Urinary bladder (tissue), 4 donors: ENCODE measurements around the gene HAUS1. TPM values are rescaled to one million over a fixed set of nuclear protein-coding genes. Genes with fewer than 3 reads are reported as not detected.
A peak's percentile ranks its signal among the peaks of the same experiment; 100 is the strongest.
"Not testable (repeated sequence)": the region's sequence is repeated elsewhere in the genome, so short reads cannot be mapped to it uniquely, and the experiment has no call there.

Experiments used
- DNase-seq: peaks from one replicate; pipeline ENCODE4 v3.0.0-alpha.2; 2015; ENCODE audit errors: extremely low spot score
- H3K27ac ChIP-seq: one replicate; pipeline ENCODE4 v1.5.1; 2013; ENCODE audit warnings: low read depth, mild to moderate bottlenecking, moderate library complexity
- H3K36me3 ChIP-seq: one replicate; pipeline ENCODE4 v1.6.1; 2013; ENCODE audit warnings: mild to moderate bottlenecking, moderate library complexity; ENCODE audit not compliant: insufficient read depth
- H3K4me1 ChIP-seq: one replicate; pipeline ENCODE4 v1.6.1; 2013; ENCODE audit warnings: mild to moderate bottlenecking, moderate library complexity; ENCODE audit not compliant: insufficient read depth
- H3K4me3 ChIP-seq: one replicate; pipeline ENCODE4 v1.5.1; 2013; ENCODE audit warnings: low read depth, low read length
- WGBS: extraction: QIAGEN DNeasy Blood & Tissue Kit; methylation state at CpG from one replicate; pipeline ENCODE4 v1.1.7; 2013; 5-methylcytosine and 5-hydroxymethylcytosine counted together
- polyA plus RNA-seq: library from polyadenylated mRNA; stranded (reverse); fragments of 200-250 nt; gene quantifications from one replicate; pipeline ENCODE4 v1.2.3, GENCODE V29; 2013
- total RNA-seq: library from RNA; depleted of rRNA; stranded (reverse); fragments of >200 nt; gene quantifications from one replicate; pipeline ENCODE4 v1.2.3, GENCODE V29; 2014
- donor health status: healthy with polysubstance abuse.
- donor health status: healthy.

The HAUS1 gene
- total and polyA plus RNA-seq, 2 donors = 24.4 to 35.5 TPM

DNA sequence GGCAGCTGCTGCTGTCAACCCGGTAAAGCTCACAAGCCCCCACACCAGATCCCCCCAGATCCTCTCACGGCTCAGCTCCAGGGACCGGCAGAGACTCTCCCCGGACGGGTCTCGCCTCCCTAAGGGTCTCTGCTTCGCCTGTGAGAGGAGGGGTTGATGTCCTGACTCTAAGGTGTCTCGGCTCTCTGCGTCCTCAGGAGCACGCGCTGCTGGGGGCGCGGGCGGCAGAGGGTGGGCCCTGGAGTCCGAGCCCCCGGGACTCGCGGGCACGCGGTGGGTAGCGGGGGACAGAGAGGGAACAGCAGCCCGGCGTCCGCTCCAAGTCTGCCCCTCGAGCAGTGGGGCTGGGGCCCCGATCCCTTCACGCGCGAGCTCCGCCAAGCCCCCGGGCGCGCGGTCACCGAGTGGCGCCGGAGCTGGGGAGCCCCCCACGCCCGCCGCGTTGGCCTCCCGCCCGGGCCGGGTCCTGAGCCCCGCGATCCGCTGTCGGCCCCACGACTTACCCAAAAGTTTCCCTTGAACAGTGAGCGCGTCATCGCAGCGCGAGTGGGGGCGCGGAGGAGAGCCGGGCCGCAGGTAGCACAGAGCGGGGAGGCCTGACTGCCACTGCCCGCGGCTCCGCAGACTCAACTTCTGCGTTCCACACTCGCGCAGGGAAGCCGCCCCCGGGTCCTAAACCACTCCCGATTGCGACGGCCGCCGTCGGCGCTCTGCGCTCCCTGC is 32.4 kb upstream of the HAUS1 start, which contains the start of gene PSTPIP2:
Gene PSTPIP2, minus strand, starts transcription at position 608 of the 723 bp plus-strand sequence. Its CDS starts 72 bp downstream, at position 536.
- no peak within 1 kb of the TSS for H3K27ac ChIP-seq
- no peak for DNase-seq
- no peaks in the 10 kb centered on the region for H3K36me3 ChIP-seq
- under 1% methylated on average over 75 of the region's 75 CpGs for WGBS
- H3K4me1 ChIP-seq = peaks cover 1% of the 10 kb centered on the region
- H3K4me3 ChIP-seq = peak within 1 kb of the TSS; percentile 77

DNA sequence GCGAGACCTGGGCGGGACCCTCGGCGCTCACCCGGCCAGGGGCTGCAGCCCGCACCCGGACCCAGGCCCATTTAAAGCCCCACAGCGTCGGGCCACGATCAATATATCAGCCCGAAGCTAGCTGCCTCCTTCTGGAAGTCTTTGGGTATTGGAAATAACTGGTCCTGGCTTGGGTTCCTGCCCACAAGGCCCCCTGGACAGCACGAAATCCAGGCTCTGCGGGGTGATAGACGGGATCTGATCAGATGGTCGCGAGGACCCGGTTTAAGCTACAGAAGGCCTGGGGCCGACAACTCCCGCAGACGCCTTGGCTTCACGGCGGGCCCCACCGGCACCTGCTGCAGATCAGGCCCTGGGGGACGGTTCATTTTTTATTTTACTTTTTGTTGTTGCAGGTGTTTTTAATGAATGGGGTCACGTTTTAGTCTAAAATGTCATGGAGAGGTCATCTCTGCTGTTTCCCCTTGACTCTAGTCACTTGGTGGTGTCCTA is 31.8 kb upstream of the HAUS1 start:
- no peaks in the 10 kb centered on the region for H3K36me3 ChIP-seq
- 22% methylated on average over 25 of the region's 25 CpGs for WGBS
- H3K4me3 ChIP-seq = peak overlapping the region; percentile 77
- H3K27ac ChIP-seq = no peak overlapping the region
- H3K4me1 ChIP-seq = peaks cover 1% of the 10 kb centered on the region
- no peak for DNase-seq

DNA sequence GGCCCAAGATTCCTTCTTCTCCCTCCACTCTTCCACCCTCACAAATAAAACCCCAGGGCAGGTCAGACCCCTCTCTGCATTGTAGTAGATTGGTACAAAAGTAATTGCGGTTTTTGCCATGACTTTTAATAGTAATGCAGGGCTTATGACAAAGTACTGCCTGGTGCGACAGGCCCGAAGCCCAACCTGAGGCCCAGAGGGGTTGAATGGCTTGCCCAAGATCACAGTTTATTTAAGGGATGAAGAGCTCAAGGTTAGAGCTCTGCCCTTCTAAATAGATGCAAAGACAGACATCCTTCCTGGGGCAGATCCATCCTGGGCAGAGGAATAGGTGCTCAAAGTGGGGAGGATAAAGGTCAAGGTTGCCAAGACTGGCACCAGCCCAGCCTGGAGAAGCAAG is 31.2 kb upstream of the HAUS1 start:
- H3K27ac ChIP-seq = no peak overlapping the region
- no peak overlapping the region for H3K4me3 ChIP-seq
- peaks cover 1% of the 10 kb centered on the region for H3K4me1 ChIP-seq
- no peaks in the 10 kb centered on the region for H3K36me3 ChIP-seq
- DNase-seq = no peak
- WGBS = 84% methylated on average over 3 of the region's 3 CpGs

DNA sequence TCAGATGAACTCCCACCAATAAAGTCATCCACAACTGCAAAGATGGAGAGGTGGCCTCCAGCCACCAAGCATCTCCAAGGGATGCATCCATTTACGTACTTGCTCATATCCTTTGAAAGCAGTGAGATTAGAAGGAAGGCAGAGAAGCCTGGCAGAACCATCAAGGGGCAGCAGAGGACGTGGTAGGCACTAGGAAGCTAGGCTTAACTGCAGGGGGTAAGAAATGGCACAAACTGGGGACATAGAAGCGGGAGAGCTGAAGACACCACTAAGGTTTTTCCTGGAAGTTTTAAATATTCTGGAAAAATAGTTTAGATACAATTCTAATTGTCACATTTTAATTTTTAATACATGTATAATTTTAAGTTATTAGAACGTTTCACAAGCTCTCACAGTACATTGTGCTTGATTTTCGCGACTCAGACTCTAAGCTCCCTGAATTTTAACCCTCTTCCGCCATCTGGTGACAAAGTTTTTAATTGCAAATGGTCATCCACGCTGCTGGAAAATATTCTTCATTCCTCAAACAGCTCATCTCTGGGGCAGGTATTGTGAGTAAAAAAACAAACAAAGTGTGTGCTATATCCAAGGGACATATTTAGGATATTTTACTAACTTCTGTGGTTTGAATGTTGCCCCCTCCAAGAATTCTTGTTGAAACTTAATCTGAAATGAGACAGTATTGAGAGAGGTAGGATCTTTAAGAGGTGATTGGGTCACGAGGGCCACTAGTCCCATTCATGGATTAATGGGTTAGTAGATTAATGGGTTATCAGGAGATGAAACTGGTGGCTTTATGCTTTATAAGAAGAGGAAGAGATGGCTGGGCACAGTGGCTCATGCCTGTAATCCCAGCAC is 30.5 kb upstream of the HAUS1 start:
- no peaks in the 10 kb centered on the region for H3K36me3 ChIP-seq
- H3K4me1 ChIP-seq = peaks cover 1% of the 10 kb centered on the region
- 32% methylated on average over 9 of the region's 9 CpGs for WGBS
- H3K27ac ChIP-seq = no peak overlapping the region
- peak; percentile 33 for DNase-seq
- H3K4me3 ChIP-seq = no peak overlapping the region

DNA sequence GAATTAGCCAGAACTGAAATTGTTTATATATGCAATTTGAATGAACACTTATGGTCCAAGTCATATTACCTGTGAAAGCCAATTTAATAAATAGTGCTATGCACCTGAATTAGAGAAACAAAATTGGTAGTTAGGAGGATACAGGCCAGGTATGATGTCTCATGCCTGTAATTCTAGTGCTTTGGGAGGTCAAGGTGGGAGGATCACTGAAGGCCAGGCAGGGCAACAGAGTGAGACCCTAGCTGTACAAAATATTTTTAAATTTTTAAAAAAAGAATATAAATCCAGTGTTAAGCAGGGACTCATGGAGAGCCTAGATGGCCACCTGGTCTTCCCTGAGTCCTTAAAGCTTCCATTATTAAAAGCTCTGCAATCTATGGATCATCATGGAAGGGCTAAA is 24.8 kb upstream of the HAUS1 start:
- peaks cover 4% of the 10 kb centered on the region for H3K36me3 ChIP-seq
- H3K4me1 ChIP-seq = no peaks in the 10 kb centered on the region
- no peak overlapping the region for H3K4me3 ChIP-seq
- H3K27ac ChIP-seq = no peak overlapping the region
- no peak for DNase-seq

DNA sequence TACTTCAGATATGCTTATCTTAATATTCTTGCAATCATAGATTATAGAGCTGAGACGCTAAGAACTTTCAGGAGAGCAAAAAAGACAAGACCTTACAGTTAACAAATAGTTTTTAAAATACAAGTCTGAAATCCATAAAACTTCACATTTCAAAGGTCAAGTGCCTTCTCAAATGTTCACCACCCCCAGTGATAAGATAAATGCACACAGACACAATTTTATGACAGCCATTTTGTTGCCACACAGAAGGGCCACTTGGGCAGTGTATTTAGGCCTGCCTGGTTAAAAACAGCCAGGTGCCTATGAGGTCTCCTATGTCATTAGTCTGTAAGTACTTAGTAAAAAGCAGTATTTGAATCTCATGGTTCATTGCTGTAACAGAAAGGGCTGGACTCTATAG is 24.0 kb upstream of the HAUS1 start:
- DNase-seq = no peak
- H3K36me3 ChIP-seq = peaks cover 4% of the 10 kb centered on the region
- no peak overlapping the region for H3K4me3 ChIP-seq
- no peaks in the 10 kb centered on the region for H3K4me1 ChIP-seq
- 74% methylated on average over 1 of the region's 1 CpG for WGBS
- no peak overlapping the region for H3K27ac ChIP-seq

DNA sequence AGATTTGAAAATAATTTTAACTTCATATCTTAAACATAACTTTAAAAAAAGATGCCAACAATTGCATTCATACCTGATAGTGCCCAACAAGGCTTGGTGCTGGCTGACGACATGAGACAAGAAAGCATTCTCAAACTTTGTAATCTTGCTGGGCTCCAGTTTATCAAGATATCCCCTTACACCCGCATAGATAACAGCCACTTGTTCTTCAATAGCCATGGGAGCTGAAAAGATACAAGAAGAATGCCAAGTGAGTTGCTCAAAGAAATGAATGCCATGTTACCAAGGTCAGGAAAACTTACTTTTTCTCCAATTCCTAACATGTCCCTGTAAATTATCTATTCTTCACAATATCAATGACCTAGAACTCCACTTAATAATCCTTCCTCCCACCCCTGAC is 19.8 kb upstream of the HAUS1 start:
- H3K27ac ChIP-seq = no peak overlapping the region
- H3K4me3 ChIP-seq = no peak overlapping the region
- no peak for DNase-seq
- peaks cover 14% of the 10 kb centered on the region for H3K36me3 ChIP-seq
- H3K4me1 ChIP-seq = no peaks in the 10 kb centered on the region
- WGBS = 60% methylated on average over 2 of the region's 2 CpGs

DNA sequence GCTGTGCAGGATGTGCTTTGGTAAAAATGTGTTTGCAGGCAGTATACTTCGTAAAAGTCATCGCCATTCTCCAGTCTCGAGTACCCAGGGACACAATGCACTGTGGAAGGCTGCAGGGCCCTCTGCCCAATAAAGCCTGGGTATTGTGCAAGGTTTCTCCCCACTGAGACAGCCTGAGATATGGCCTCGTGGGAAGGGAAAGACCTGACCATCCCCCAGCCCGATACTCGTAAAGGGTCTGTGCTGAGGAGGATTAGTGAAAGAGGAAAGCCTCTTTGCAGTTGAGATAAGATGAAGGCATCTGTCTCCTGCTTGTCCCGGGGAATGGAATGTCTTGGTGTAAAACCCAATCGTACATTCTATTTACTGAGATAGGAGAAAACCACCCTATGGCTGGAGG is 15.7 kb upstream of the HAUS1 start:
- not testable (repeated sequence) for DNase-seq, H3K27ac ChIP-seq, H3K4me3 ChIP-seq, H3K4me1 ChIP-seq
- H3K36me3 ChIP-seq = peaks cover 16% of the 10 kb centered on the region
- WGBS = 40% methylated on average over 8 of the region's 8 CpGs

DNA sequence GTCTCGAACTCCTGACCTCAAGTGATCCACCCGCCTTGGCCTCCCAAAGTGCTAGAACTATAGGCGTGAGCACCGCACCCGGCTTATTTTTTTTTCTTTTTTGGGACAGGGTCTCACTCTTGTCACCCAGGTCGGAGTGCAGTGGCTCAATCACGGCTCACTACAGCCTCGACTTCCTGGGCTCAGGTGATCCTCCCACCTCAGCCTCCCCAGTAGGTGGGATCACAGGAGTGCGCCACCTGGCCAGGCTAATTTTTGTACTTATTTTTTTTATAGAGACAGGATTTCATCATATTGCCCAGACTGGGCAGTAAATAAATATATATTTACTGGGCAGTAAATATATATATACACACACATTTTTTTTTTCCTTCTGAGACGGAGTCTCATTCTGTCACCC is 8.7 kb upstream of the HAUS1 start:
- peaks cover 3% of the 10 kb centered on the region for H3K4me1 ChIP-seq
- 97% methylated on average over 10 of the region's 10 CpGs for WGBS
- peaks cover 3% of the 10 kb centered on the region for H3K36me3 ChIP-seq
- no peak for DNase-seq
- H3K27ac ChIP-seq = no peak overlapping the region
- no peak overlapping the region for H3K4me3 ChIP-seq

DNA sequence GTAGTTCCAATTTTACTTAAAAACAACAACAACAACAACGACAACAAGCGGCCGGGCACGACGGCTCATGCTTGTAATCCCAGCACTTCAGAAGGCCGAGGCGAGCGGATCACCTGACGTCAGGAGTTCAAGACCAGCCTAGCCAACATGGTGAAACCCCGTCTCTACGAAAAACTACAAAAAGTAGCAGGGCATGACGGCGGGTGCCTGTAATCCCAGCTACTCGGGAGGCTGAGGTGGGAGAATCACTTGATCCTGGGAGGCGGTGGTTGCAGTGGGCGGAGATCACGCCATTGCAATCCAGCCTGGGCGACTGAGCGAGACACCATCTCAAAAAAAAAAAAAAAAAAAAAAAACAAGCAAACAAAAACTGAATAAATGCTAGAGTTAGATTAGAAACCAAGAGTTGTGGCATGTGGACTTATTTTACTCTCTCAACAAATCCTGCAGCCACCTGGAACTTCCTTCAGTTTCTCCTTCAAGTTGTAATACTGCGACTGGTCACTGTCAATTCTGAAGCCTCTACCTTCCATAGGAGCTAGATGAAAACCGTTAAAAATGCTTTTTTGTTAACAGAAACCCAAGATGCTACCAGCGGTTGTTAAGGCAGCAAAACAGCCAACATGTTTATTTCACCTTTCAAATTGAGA is 7.4 kb upstream of the HAUS1 start:
- Histone ChIP-seq H3K27ac (no peak overlapping the region), H3K4me1 (peaks cover 3% of the 10 kb centered on the region), H3K36me3 (no peaks in the 10 kb centered on the region), H3K4me3 (peak overlapping the region; percentile 85)
- no peak for DNase-seq
- WGBS = 42% methylated on average over 22 of the region's 22 CpGs

DNA sequence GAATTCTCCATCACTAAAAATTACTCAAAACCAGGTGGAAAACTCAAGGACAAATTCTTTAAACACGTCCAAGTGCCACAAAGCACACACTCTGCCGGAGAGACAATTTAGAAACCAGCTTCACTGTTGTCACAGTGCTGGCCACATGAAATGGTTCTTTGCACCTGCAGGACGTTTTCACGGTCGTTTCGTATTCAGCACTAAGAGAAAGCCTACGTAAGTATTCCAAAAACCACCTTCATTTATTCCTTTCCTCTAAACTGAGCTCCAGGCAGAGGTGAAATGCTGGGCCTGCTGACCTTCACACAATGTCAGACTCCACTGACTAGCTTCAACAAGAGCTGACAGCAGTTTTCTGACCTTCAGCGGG is 6.8 kb upstream of the HAUS1 start:
- under 1% methylated on average over 8 of the region's 8 CpGs for WGBS
- H3K4me3 ChIP-seq = peak overlapping the region; percentile 85
- peaks cover 3% of the 10 kb centered on the region for H3K4me1 ChIP-seq
- H3K27ac ChIP-seq = peak overlapping the region; percentile 87
- DNase-seq = no peak
- H3K36me3 ChIP-seq = no peaks in the 10 kb centered on the region

DNA sequence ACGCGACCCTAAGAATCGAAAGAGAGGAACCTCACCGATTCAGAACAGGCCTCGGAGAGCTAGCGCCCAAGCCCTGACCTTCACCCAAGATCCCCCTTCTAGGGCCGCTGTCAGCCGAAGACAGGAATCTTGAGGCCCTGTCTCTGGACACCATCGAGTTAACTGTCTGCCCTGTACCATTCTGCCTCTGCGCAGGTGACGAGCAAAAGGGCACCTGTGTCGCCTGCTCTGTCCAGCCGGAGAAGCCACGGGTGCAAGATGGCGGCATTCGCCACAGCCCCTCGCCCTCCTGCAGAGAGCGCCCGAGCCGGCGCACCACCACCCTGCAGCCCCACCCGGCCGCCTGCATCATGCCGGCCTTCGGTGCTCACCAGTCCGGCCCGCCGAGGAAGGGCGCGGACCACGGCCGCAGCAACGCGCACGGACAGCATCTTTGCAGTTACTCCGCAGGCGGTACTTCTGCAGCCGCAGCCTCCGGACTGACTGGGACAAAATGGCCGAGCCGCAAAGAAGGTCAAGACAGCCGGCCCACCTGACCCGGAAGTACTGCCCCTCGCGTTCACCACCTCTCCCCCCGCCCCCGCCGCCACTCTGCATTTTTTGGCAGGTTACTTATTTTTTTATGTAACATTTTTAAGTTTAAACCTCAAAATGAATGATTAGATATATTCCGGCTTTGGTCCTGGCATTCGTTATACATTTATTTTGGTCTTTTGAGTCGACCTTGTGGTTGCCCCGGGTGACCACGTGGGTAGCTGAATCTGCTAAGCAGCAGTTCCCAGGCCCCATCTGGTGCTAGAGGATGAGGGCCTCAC is 6.2 kb upstream of the HAUS1 start, which contains the start of gene ATP5F1A:
Gene ATP5F1A, minus strand, starts transcription at position 496 of the 815 bp plus-strand sequence. Its CDS starts 65 bp downstream, at position 431.
- DNase-seq = peak; percentile 82
- H3K4me3 ChIP-seq = peak within 1 kb of the TSS; percentile 85
- under 1% methylated on average over 53 of the region's 53 CpGs for WGBS
- H3K36me3 ChIP-seq = no peaks in the 10 kb centered on the region
- H3K4me1 ChIP-seq = peaks cover 3% of the 10 kb centered on the region
- peak within 1 kb of the TSS; percentile 87 for H3K27ac ChIP-seq

DNA sequence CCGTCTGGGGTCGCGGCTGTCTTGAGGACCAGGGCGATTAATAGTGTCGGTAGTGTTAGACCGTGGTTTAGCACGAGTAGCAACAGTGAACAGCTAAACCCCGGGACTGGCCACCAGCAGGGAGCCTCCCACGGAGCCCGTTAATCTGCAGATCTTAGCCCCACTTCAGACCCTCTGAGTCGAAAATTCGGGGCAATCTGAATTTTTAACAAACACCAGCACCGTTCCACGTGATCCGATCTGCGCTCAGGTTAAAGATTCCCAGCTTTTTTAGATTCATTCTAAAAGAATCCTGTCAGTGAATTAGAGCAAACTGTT is 5.6 kb upstream of the HAUS1 start:
- Histone ChIP-seq H3K27ac (no peak overlapping the region), H3K4me1 (peaks cover 3% of the 10 kb centered on the region), H3K4me3 (peak overlapping the region; percentile 85), H3K36me3 (no peaks in the 10 kb centered on the region)
- 14% methylated on average over 16 of the region's 16 CpGs for WGBS
- DNase-seq = no peak
